ENCODE measurements around the gene DEFB108B. TPM values are rescaled to one million over a fixed set of nuclear protein-coding genes. Genes with fewer than 3 reads are reported as not detected.
"Not testable (repeated sequence)": the region's sequence is repeated elsewhere in the genome, so short reads cannot be mapped to it uniquely, and the experiment has no call there.

The DEFB108B gene
- total and polyA plus RNA-seq, 2 experiments from 2014 or later = not detected

- not testable (repeated sequence) for H3K4me2 ChIP-seq; H3K9me2 ChIP-seq (ENCODE audit: insufficient read depth); H3K36me3 Mint-ChIP-seq (ENCODE audit: low read depth); H3K4me1 Mint-ChIP-seq; H4K20me1 ChIP-seq (replicated peaks; ENCODE audit: insufficient read depth); H3K27me3 ChIP-seq (ENCODE audit: insufficient read depth); H3F3A ChIP-seq (replicated peaks; ENCODE audit: low read depth); H3K4me3 Mint-ChIP-seq; H3K4me1 ChIP-seq (ENCODE audit: insufficient read depth); H2AFZ ChIP-seq; H3K79me2 ChIP-seq (replicated peaks; ENCODE audit: insufficient read depth); H3K4me3 ChIP-seq; H3K27ac Mint-ChIP-seq; H3K27me3 Mint-ChIP-seq (ENCODE audit: insufficient read depth, low read depth, poor library complexity); H3K27ac ChIP-seq (ENCODE audit: low read depth); H3K9me3 Mint-ChIP-seq; H3K36me3 ChIP-seq (ENCODE audit: insufficient read depth)
- ATAC-seq (peak; percentile 97), DNase-seq (ENCODE audit: low spot score) (peak; percentile 92)
- TF ChIP-seq CTCF (conservative IDR thresholded peaks at IDR 0.05; ENCODE audit: low read depth in 2 of 2) (peak; percentile 84), CREB1 (CRISPR knock-in tag; IDR thresholded peaks at IDR 0.05; ENCODE audit: low read depth) (peak; percentile 37; the same call in 1 of the 2 replicates)
Observed at GRCh38 chr11:71863978-71864627, 31.1 kb downstream of the DEFB108B start.

GRCh38 chr11:71867209-71867608 is 34.2 kb downstream of the DEFB108B start:
- not testable (repeated sequence) for H3K4me3 Mint-ChIP-seq; H3K9me3 Mint-ChIP-seq; H3K36me3 Mint-ChIP-seq (ENCODE audit: low read depth); H3F3A ChIP-seq (replicated peaks; ENCODE audit: low read depth); H3K27me3 ChIP-seq (ENCODE audit: insufficient read depth); H3K27ac ChIP-seq (ENCODE audit: low read depth); H3K4me2 ChIP-seq; H2AFZ ChIP-seq; H3K4me3 ChIP-seq; H3K4me1 ChIP-seq (ENCODE audit: insufficient read depth); H3K4me1 Mint-ChIP-seq; H3K36me3 ChIP-seq (ENCODE audit: insufficient read depth); H3K27me3 Mint-ChIP-seq (ENCODE audit: insufficient read depth, low read depth, poor library complexity); H3K27ac Mint-ChIP-seq; H3K79me2 ChIP-seq (replicated peaks; ENCODE audit: insufficient read depth); H3K9me2 ChIP-seq (ENCODE audit: insufficient read depth); H4K20me1 ChIP-seq (replicated peaks; ENCODE audit: insufficient read depth)
- TF ChIP-seq CTCF (conservative IDR thresholded peaks at IDR 0.05; ENCODE audit: low read depth in 2 of 2) = peak; percentile 47 to 52
- DNase-seq (ENCODE audit: low spot score) (peak; percentile 6), ATAC-seq (peak; percentile 89)

- not testable (repeated sequence) for H3K36me3 Mint-ChIP-seq (ENCODE audit: low read depth); H3K4me2 ChIP-seq; H3K36me3 ChIP-seq (ENCODE audit: insufficient read depth); H3K27ac Mint-ChIP-seq; H3K4me3 Mint-ChIP-seq; H3K27me3 ChIP-seq (ENCODE audit: insufficient read depth); H3K27ac ChIP-seq (ENCODE audit: low read depth); H3K4me1 ChIP-seq (ENCODE audit: insufficient read depth); H2AFZ ChIP-seq; H4K20me1 ChIP-seq (replicated peaks; ENCODE audit: insufficient read depth); H3K4me3 ChIP-seq; H3K9me2 ChIP-seq (ENCODE audit: insufficient read depth); H3F3A ChIP-seq (replicated peaks; ENCODE audit: low read depth); H3K79me2 ChIP-seq (replicated peaks; ENCODE audit: insufficient read depth); H3K4me1 Mint-ChIP-seq; H3K27me3 Mint-ChIP-seq (ENCODE audit: insufficient read depth, low read depth, poor library complexity); DNase-seq (ENCODE audit: low spot score); H3K9me3 Mint-ChIP-seq; ATAC-seq
Observed at GRCh38 chr11:71869931-71870330, 36.9 kb downstream of the DEFB108B start.

GRCh38 chr11:71870661-71871060 is 37.7 kb downstream of the DEFB108B start:
- H3K27me3 ChIP-seq (ENCODE audit: insufficient read depth); H3K27me3 Mint-ChIP-seq (ENCODE audit: insufficient read depth, low read depth, poor library complexity); H3K36me3 Mint-ChIP-seq (ENCODE audit: low read depth); H3K9me2 ChIP-seq (ENCODE audit: insufficient read depth); H3K9me3 Mint-ChIP-seq; ATAC-seq; H3K27ac ChIP-seq (ENCODE audit: low read depth); H3K4me2 ChIP-seq; H4K20me1 ChIP-seq (replicated peaks; ENCODE audit: insufficient read depth); H3F3A ChIP-seq (replicated peaks; ENCODE audit: low read depth); DNase-seq (ENCODE audit: low spot score); H3K27ac Mint-ChIP-seq; H3K79me2 ChIP-seq (replicated peaks; ENCODE audit: insufficient read depth); H2AFZ ChIP-seq; H3K4me3 Mint-ChIP-seq; H3K4me3 ChIP-seq; H3K36me3 ChIP-seq (ENCODE audit: insufficient read depth); H3K4me1 Mint-ChIP-seq; H3K4me1 ChIP-seq (ENCODE audit: insufficient read depth): not testable (repeated sequence)

GRCh38 chr11:71876262-71876661 is 43.3 kb downstream of the DEFB108B start:
- not testable (repeated sequence) for H3F3A ChIP-seq (replicated peaks; ENCODE audit: low read depth); H3K4me1 ChIP-seq (ENCODE audit: insufficient read depth); H3K4me3 ChIP-seq; H3K36me3 Mint-ChIP-seq (ENCODE audit: low read depth); H3K27ac Mint-ChIP-seq; ATAC-seq; DNase-seq (ENCODE audit: low spot score); H3K4me1 Mint-ChIP-seq; H3K9me3 Mint-ChIP-seq; H2AFZ ChIP-seq; H4K20me1 ChIP-seq (replicated peaks; ENCODE audit: insufficient read depth); H3K27me3 ChIP-seq (ENCODE audit: insufficient read depth); H3K4me2 ChIP-seq; H3K79me2 ChIP-seq (replicated peaks; ENCODE audit: insufficient read depth); H3K27me3 Mint-ChIP-seq (ENCODE audit: insufficient read depth, low read depth, poor library complexity); H3K27ac ChIP-seq (ENCODE audit: low read depth); H3K36me3 ChIP-seq (ENCODE audit: insufficient read depth); H3K9me2 ChIP-seq (ENCODE audit: insufficient read depth); H3K4me3 Mint-ChIP-seq

All from GM23338 (cell line).